HL-60/S4 (cell line): ENCODE data around the gene PCDHGA1.

Source experiments
- in situ Hi-C: fragments of 300-500 bp; cut with MboI; formaldehyde crosslinking; loops from 2 replicates; pipeline ENCODE4 v1.14.3; 2022; ENCODE audit warnings: low sequenced_read_pairs

Gene PCDHGA1

DNA sequence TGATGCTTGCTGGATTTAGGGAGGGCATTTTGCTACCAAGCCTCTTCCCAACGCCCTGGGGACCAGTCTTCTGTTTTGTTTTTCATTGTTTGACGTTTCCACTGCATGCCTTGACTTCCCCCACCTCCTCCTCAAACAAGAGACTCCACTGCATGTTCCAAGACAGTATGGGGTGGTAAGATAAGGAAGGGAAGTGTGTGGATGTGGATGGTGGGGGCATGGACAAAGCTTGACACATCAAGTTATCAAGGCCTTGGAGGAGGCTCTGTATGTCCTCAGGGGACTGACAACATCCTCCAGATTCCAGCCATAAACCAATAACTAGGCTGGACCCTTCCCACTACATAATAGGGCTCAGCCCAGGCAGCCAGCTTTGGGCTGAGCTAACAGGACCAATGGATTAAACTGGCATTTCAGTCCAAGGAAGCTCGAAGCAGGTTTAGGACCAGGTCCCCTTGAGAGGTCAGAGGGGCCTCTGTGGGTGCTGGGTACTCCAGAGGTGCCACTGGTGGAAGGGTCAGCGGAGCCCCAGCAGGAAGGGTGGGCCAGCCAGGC, 181.5 kb downstream of the PCDHGA1 start:
- in situ Hi-C loops: no loop called here

DNA sequence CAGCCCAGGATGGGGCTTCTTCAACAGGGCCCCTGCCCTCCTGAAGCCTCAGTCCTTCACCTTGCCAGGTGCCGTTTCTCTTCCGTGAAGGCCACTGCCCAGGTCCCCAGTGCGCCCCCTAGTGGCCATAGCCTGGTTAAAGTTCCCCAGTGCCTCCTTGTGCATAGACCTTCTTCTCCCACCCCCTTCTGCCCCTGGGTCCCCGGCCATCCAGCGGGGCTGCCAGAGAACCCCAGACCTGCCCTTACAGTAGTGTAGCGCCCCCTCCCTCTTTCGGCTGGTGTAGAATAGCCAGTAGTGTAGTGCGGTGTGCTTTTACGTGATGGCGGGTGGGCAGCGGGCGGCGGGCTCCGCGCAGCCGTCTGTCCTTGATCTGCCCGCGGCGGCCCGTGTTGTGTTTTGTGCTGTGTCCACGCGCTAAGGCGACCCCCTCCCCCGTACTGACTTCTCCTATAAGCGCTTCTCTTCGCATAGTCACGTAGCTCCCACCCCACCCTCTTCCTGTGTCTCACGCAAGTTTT, 182.1 kb downstream of the PCDHGA1 start:
- in situ Hi-C loops: no loop called here

DNA sequence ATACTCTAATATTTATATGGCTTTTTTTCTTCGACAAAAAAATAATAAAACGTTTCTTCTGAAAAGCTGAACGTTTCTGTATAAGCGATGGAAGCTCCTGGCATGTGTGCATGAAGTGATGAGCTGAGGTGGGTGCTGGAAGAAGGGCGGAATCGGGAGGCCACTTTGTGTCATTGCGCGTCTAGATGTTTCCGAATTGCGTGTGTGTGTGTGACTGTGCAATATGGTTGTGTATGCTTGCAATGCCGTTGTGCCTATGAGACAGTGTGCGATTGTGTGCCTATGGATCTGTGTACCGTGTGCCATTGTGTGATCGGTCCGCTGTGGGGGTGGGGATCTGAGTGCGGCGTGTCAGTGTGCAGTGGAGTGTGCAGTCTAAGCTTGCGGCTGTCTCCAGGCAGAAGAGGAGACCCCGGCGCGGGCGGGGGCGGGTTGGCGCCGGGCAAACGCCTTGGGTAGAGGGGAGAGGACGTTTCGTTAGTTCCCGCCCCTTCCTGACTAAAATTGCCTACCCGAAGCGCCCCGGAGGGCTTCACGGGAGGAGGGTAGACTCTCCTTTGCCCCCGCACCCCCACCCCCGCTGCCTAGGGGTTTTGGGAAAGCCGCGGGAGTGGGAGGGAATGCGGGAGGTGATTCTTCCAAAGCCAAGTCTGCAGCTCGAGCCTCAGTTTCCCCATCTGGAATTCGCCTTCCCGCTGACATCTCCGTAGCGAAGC, 182.8 kb downstream of the PCDHGA1 start:
- in situ Hi-C loops: no loop called here

DNA sequence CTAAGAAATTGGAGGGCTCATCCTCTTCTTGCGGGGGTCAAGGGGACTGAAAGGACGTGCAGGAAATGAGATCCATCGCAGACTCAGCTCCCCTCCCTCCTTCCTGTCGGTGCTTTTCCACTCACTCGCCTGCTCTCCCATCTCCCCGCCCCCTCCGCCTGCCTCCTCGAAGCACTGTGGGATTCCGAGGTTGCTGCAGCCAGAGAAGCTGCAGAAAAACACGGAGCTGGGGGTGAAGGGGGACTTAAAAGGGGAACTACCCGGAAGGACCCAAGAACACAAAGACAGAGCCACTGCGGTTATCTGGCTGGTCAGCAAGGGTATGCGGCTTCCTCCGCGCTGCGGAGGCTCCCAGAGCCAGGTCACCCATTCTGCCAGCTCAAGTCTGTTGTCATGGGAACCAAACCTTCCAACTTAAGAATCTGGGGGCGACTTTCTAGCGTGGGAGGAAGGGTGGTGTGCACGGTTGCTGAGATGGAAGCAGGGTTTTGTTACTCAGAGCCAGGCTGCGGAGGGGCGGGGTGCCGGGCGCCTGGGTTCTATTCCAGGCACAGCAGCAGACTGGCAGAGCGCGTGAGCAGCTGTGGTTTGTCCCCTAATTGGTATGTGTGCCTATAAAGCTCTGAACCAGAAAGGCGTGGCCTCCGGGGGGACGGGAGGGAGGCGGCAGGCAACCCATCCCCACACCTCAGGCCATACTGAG, 183.5 kb downstream of the PCDHGA1 start:
- in situ Hi-C loops: no loop called here

- in situ Hi-C loops: no loop called here
Observed at GRCh38 chr5:141514330-141515133, 184.2 kb downstream of the PCDHGA1 start.

GRCh38 chr5:141515141-141515540, 184.8 kb downstream of the PCDHGA1 start:
- in situ Hi-C loops: no loop called here

DNA sequence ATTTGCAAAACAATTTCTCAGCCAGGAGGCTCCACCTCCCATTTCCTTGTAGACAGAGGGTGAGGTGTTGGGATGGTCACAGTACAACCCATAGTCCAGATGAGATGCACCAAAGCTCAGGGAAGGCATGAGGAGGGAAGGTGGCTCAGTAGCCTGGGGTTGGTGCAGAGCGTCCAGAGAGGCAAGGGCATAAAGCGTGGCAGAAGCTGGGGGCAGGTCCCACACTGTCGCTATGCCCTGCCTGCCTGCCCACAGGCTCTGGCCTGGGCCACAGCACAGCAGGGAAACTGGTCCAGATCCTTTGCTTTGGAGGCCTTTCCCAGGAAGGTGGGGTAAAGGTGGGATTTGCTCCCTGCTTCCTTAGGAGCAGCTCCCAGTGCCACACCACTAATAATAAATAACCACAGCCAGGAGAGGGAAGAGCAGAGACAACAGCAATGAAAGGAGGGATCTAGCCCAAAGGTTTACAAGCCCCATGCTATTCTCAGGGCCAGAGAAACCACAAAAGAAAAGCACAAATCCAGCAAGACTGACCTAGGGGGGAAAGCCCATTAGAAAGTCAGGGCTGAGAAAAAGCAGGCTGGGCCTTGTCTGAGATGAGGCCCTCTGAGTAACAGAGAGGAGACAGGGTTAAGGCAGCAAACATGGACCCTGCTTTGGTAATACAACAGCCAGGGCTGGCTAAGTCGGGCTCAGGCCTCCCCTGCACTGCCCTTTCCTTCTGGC, 185.8 kb downstream of the PCDHGA1 start:
- in situ Hi-C loops: no loop called here

DNA sequence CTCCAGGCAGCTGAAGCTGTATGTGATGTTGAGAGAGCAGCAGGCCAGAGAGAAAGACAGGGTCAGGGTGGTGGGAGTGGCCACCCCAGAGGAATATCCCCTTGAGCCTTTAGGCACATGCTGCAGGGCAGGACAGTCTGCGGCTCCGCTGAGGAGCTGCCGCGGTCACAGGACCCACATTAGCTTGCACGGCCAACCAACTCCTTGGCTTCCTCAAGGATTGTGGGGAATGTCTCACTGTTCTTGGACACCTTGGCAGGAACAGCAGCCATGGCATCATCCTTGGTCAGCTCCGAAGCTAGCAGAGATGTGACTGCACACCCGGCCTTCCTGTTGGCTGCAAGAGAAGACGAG, 186.3 kb downstream of the PCDHGA1 start:
- in situ Hi-C loops: no loop called here

- in situ Hi-C loops: no loop called here
Observed at GRCh38 chr5:141517312-141517711, 187.0 kb downstream of the PCDHGA1 start.

GRCh38 chr5:141517880-141518617, 187.7 kb downstream of the PCDHGA1 start:
- in situ Hi-C loops: no loop called here

- in situ Hi-C loops: no loop called here
Observed at GRCh38 chr5:141518618-141519015, 188.3 kb downstream of the PCDHGA1 start.

GRCh38 chr5:141519605-141520565, 189.6 kb downstream of the PCDHGA1 start:
- in situ Hi-C loops: no loop called here

DNA sequence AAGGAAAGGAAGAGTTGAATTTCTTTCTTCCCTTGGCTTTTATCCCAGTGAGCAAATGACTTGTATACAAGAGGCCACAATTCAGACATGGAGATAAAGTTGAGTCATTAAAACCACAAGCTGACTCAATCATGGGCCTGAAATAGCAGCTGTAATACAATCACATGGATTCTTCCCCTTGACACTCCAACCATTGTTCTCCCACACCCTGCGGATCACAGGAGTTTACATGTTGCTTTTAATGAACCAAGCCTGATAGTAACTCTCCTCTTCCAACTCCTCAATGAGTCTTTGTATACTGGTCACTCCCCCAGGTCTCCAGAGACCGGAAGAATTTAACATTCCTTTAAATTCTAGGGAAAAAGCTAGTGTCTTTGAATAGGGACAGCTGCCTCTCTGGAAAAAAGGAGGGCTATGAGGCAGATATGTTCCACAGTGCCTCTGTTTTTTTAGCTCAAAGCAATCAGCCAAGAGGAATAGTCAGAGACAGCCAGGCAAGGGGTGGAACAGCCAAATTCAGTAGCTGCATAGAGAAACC, 191.0 kb downstream of the PCDHGA1 start:
- in situ Hi-C loops: no loop called here

DNA sequence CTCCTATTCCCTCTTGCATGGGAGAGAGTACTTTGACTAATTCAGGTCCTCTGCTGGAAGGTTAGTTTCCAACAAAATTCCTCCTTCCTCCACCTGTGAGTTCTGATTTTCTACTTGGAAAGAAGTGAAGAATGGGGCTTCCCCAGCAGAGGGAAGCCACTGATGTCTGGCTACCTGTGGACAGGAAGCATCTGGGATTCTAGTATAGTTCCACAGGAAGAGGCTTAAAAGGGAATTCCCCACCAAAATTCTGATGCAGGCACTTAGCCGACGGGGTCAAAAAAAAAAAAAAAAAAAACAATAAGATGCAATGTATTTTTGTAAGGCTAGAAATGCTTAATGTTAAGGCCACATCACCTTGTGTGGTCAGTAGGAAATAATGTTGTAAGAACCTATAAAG, 192.0 kb downstream of the PCDHGA1 start:
- in situ Hi-C loops: no loop called here

- in situ Hi-C loops: no loop called here
Observed at GRCh38 chr5:141523991-141524390, 193.7 kb downstream of the PCDHGA1 start.

DNA sequence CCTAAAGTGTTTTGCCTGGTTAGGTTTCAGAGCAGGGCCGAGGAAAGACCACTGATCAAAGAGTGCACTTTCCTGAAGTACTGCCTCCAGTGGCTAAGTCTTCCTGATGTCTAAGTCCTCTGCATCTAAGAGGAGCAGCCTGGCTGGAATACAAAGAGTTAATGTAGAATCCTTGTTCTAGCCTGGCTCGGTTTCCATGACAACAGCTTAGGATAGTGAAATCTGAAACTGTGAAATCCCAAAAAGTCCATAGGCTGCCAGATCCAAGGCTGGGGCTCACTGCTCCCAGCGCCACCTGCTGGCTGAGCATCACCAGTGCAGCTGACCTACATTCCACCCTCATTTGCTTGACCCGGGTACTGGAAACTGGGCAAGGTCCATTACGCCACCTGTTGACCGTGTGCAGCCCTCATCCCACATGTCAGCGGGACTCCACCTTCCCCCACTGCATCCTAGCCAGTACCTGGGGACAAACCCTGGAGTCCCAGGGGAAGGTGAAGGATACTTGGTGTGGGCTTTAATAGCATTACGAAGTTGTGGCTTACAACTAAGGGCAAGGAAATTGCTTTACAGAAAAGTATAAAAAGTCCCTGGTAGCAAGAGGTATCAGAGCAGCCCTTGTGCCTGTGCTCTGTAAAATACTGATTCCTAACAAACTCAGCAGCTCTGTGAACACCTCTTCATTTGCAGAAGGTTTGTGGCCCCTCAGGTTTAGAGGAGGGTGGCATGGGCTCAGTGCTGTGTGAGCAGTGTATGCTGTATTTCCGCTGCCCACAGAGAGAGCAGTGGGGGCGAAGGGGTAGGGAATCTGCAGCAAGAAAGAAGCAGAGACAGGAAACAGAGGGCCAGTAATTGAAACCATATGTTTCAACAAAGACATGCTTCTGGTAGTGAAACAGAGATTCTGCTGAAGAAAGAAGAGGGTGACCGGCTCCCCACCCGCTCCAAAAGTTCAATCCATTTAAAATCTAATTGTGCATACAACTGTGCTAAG, 194.6 kb downstream of the PCDHGA1 start:
- in situ Hi-C loops: no loop called here

- in situ Hi-C loops: no loop called here
Observed at GRCh38 chr5:141525653-141526052, 195.3 kb downstream of the PCDHGA1 start.
